ENCODE data around the gene TCF15. TPM values are rescaled to one million over a fixed set of nuclear protein-coding genes. Genes with fewer than 3 reads are reported as not detected.
"Not testable (repeated sequence)": the region's sequence is repeated elsewhere in the genome, so short reads cannot be mapped to it uniquely, and the experiment has no call there.

TCF15 gene
- total RNA-seq, 1 experiment from 2014 or later = not detected

- DNase-seq (ENCODE audit: low spot score) = no peak
Observed at GRCh38 chr20:642398-643174, 32.5 kb upstream of the TCF15 start.

DNA sequence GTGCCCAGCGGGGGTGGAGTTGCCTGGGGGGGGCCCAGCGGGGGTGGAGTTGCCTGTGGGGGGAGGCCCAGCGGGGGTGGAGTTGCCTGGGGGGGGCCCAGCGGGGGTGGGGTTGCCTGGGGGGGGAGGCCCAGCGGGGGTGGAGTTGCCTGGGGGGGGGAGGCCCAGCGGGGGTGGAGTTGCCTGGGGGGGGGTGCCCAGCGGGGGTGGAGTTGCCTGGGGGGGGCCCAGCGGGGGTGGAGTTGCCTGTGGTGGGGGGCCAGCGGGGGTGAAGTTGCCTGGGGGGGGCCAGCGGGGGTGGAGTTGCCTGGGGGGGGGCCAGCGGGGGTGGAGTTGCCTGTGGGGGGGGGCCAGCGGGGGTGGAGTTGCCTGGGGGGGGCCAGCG lies 31.9 kb upstream of the TCF15 start:
- not testable (repeated sequence) for DNase-seq (ENCODE audit: low spot score)

DNA sequence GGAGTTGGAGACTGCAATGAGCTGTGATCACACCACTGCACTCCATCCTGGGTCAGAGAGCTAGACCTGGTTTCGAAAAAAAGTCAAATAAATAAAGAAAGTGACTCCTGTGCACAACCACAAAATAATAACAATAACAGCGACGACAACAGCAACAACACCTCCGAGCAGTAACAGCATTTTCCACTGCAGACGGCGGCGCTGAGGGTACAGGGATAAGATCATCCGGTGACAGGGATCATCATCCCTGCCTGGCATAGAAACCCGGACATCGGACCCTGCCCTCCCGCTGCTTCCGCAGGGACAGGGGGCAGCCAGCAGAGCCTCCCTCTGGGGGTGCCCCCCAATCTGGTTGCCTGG lies 31.4 kb upstream of the TCF15 start:
- DNase-seq (ENCODE audit: low spot score) = peak; percentile 56

- no peak for DNase-seq (ENCODE audit: low spot score)
Observed at GRCh38 chr20:640674-641515, 30.8 kb upstream of the TCF15 start.

- no peak for DNase-seq (ENCODE audit: low spot score)
Observed at GRCh38 chr20:638579-638978, 28.5 kb upstream of the TCF15 start.

DNA sequence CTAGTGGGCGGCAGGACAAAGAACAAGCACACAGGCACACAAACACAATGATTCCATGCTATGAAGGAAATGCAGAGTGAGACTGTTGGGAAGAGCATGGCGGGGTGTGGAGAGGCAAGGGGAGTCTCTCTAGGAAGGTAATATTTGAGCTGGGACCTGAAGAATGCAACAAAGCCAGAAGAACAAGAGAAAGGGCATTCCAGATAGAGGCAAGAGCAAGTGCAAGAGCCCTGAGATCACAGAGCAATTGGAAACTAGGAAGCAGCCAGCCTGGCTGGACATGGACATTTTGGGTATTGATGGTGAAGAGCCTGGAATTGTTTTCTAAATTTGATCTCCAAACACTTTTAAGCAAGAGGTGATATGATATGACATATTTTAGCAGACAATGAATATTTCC lies 27.4 kb upstream of the TCF15 start:
- DNase-seq (ENCODE audit: low spot score) = no peak

GRCh38 chr20:635893-636338 lies 25.8 kb upstream of the TCF15 start:
- no peak for DNase-seq (ENCODE audit: low spot score)

DNA sequence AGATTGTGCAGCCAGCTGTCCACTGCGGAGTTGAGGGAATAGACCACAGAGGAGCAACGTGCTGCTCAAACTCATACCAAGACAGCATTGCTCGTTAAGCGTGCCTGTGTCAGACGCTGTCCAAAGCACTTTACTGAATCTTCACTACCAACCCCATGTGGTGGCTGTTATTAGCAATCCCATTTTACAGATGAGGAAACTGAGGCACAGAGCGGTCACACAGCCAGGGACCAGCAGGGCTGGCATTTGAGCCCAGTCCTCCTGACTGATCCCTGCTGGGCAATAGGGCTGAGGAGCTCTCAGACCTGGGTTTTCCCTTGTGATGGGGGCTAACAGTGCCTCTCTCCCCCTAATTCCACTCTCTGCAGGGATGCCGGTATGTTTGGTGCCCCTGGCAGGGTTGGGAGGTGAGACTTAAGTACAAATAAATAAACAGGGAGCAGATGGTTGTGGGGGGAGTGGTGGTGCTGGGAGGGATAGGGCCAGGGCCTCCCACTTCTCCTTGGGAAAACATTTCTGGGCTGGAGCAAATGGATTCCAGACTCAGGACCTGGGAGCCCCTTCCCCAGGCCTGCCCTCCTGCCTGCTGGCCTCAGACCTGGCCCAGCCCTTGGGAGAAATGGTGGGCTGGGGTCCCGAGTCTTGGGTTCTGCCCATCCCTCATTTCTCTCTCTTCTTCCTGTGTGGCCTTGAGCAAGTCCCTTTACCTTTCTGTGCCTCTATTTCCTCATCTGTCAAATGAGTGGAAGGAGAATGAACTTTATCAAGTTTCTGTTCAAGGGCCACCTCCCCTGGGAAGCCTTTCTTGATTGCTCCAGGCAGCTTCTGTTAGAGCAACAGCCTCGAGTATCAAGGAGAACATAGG lies 25.2 kb upstream of the TCF15 start:
- DNase-seq (ENCODE audit: low spot score) = no peak

- no peak for DNase-seq (ENCODE audit: low spot score)
Observed at GRCh38 chr20:634148-634925, 24.2 kb upstream of the TCF15 start.

DNA sequence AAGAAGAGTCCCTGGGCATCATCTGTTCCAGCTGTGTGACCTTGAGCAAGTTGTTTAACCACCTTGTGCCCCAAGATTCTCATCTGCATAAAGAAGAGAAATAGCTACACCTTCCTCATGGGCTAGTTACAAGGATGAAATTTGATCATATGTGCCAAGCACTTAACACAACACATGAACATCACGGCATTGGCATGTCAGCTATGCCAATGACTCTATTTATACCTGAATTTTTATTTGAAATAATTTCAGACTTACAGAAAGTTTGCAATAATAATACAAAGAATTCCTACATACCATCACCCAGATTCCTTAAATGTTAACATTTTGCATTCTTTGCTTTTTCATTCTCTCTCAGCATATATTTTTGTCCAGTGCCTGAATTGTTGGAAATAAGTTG lies 21.0 kb upstream of the TCF15 start:
- DNase-seq (ENCODE audit: low spot score) = no peak

- DNase-seq (ENCODE audit: low spot score) = no peak
Observed at GRCh38 chr20:626579-626978, 16.5 kb upstream of the TCF15 start.

DNA sequence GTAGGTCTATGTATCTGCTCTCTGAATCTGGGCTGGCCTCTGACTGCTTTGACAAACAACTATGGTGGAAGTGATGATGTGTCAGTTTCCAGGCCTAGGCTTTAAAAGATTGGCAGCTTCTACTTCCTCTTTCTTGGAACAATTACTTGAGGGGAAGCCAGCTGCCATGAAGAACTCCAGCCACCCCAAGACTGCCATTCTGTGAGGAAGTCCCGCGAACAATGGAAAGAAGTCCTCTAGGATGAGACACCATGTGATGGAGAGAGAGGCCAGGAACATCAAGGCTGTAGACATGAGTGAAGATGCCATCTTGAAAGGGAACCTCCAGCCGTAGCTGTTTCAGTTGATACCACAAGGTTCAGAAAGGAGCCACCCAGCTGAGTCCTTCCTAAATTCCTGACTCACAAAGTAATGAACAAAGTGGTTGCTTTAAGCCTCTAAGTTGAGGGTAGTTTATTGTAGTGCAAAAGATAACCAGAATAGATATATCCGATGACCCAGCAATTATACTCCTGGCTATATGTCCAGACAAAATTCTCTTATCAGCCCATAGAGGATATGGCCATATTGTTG lies 15.3 kb upstream of the TCF15 start:
- no peak for DNase-seq (ENCODE audit: low spot score)

GRCh38 chr20:623704-624103 lies 13.6 kb upstream of the TCF15 start:
- no peak for DNase-seq (ENCODE audit: low spot score)

DNA sequence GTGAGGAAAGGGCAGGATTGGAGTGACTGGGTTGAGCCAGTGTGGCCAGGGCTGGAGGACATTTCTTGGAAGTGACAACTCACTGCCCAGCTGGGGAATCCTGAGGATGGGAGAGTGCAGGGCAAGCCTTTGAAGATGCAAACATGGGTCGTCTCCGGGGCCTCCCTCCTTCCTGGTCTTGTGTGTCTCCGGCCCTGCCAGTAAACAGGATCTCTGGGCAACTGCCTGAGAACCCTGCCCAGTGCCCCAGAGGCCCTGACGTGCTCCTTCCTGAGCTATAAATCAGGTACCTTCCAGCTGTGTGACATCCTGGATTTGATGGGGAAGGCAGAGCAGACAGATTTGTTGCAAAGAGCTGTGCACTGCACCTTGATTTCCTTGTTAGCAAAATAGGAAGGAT lies 12.9 kb upstream of the TCF15 start:
- DNase-seq (ENCODE audit: low spot score) = no peak

- no peak for DNase-seq (ENCODE audit: low spot score)
Observed at GRCh38 chr20:622161-622560, 12.1 kb upstream of the TCF15 start.

GRCh38 chr20:621125-621756 lies 11.1 kb upstream of the TCF15 start:
- DNase-seq (ENCODE audit: low spot score) = no peak

GRCh38 chr20:620246-620645 lies 10.1 kb upstream of the TCF15 start:
- no peak for DNase-seq (ENCODE audit: low spot score)

DNA sequence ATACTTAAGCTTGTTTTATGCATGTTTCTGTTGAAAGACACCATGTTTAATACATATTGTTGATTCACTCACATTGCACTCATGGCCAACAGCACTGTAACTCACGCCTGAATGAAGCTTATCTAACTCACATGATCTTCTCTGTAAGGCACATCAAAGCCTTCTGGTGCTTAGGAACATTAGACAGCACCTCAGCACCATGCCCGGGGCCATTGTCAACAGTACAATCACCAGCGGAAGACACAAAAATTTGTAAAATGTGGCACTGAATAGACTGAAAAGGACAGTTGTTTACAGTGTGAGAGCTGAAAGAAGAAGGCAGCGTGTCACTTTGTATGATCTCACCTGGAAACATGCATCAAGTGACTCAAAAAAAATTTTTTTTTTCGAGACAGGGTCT lies 8.9 kb upstream of the TCF15 start:
- no peak for DNase-seq (ENCODE audit: low spot score)

DNA sequence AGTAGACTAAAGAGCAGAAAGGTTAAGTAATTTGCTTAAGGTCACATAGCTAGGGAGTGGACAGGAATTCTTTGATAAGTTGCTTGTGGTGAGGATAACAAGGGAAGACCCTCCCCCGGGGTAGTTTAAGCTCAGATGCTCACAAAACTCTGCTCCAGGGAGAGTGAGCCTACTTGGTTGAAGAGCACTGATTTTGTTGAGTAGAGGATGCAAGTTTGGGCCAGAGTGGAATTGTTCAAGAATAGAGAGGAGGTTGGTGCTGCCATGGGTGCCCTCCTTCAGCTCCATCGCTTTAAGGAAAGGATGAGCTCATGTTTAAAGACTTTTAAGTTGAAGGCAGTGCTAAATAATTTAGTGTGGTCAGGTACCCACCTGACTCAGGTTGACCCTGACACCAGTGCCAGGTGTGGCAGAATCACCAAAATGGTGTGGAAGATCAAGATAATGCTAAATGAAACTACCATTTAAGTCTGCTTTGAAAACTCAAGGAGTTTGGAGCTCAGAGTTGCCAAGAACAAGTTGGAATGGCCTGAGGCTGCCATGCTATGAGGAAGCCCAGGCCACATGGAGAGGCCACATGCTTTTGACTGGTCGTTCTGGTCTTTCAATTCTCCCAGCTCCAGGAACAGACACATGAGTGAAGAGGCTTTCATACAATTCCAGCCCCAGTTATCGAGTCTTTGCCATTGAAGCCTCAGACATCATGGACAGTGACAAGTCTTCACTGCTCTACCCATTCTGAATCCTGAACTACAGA lies 8.0 kb upstream of the TCF15 start:
- no peak for DNase-seq (ENCODE audit: low spot score)

- no peak for DNase-seq (ENCODE audit: low spot score)
Observed at GRCh38 chr20:615514-615913, 5.4 kb upstream of the TCF15 start.

Data from H4 (cell line).